GM19351 (cell line): ENCODE measurements around the gene BDNF.

Source experiments
- ATAC-seq: cut with Tn5 transposase; IDR thresholded peaks from one replicate; pipeline ENCODE4 v1.9.1; 2021; ENCODE audit warnings: mild to moderate bottlenecking, moderate library complexity; ENCODE audit not compliant: unreplicated experiment

BDNF gene

DNA sequence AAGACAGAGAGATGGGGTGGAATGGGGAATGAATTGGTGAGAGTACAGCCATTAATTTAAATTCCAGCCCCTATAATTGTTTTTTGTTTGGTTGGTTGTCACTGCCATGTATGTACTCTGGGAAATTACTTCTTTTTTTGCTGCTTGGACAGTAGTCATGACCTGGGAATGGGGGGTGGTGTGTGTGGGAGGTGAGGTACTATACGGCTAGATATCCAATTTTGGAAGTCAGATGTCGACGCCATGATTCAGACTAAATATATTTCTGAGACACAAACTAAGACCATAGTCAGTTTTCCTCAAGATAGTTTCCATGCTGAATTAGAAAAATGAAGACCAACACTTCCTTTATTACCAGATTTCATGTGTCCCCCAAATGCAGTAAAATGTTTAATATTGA, 7.4 kb upstream of the BDNF start:
- no peak for ATAC-seq

DNA sequence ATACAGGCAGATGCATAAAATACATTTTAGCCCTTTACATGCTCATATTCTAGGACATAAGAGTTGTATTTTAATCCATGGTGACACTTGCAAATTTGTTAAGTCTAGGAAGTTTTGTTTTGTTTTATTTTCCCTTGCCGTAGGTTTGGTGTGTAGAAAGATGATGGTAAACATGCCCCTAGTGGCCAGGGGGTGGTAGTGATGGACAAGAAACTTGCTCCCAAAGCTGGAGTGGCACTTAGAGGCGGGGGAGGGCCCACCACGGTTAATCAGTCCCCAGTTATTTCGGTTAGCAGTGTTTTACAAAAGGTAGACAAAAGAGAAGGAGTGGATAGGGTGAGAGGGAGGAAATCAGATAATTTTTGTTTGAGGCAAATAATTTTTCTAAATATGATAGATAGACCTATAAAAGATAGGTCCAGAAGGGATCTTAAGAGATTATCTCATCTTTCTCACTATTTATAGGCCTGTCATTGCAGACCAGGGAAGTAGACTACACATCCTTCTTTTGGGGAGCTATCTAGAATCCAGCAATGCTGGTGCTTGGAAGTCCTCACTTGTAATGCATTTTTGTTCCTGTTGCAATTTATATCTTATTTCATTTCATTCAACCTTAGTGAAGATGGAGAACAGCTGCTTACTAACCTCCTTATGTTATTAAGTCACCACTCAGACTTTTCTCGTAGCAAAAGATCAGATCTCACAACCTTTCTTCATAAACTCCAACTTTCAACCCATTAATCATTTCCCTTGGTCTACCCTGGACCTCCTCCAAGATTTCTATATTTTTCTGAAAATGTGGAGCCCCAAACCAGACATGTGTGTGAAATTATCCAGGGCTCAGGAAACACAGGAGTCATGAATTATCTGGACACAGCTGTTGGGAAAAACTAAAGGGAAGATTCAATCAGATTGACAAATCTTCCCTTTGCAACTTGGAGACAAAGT, 5.9 kb upstream of the BDNF start:
- peak; percentile 82 for ATAC-seq

DNA sequence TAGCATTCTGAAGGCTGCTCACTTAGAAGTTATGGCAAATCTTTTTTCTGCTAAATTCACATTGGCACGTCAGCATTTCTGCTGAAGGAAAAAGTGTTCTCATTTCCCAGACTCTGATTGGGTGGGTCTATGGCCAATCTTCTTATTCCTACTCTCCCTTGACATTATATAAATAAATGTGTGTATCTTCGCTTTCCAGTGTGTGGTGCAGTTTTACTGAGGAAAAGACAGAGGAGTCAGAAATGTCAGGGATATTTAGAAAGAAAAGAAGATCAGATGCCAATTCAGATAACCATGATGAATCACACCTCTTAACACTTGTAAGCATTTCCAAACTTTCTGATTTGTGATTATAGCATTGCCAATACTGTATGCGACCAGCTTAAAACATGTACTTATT, 3.2 kb upstream of the BDNF start:
- no peak for ATAC-seq

DNA sequence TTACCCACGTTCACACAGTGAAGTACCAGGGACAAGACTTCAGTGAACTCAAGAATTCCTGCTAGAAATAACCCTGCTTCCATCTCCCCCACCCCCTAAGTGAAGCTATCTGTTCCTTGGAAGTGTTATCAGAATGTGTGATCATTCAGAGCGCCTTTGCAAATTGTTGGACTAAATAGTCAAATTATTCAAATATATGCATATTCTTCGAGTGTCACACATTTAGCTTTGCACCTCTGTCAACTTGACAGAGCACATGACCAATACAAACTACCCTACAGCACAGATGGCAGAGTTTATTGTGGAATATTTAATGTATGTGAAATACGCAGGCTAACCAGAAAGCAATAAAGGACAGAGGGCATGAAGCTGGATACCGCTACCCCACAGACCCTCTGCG, 2.6 kb upstream of the BDNF start:
- ATAC-seq = no peak

DNA sequence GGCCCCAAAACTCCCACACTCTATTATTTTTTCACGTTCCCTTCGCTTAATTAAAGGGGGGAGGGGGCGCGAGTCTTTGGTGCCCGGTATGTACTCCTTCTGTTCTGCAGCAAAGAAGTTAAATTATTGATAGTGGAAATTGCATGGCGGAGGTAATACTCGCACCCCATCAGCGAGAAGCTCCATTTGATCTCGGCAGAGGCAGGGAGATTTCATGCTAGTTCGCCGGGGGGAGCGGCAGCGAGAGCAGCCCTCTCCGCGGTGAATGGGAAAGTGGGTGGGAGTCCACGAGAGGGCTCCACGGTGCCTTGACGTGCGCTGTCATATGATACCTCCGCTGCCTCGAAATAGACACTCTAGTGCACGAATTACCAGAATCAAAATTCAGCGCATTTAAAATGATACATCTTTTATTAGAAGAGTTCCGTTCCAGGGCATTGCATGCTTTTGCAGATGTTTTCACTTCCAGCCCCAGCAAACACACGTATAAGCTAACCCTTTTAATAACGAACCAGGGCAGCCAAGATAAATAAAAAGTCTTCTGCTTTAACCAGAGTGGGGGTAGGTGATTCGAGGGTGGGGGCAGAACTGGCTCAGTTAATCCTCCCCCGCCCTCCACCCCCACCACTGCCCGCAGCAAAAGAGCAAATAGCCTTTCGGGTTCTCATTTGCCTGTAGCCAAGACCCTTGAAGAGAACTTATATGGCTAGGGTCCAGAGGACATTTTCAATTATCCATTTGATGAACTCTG, 1.3 kb upstream of the BDNF start:
- ATAC-seq = peak; percentile 35

DNA sequence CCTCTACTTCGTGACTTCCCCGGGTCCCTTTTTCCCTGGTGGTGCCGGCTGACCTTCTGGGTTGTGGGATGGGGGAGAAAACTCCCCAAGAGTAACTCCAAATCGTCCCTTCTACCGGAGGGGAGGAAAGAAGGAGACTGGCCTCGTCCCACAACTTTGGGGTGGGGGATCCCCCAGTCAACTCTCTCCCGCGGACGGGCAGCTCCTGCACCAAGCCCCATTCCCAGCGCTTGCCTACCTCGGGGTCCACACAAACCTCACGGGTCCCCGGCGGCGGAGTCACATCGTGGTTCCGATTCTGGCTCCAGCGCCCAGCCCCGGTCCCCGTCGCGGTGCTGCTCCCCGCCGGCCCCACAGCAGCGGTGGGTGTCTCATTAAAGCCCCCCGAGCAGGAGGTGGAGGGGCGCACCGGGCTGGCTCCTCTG, 317 bp downstream of the BDNF start:
- ATAC-seq = no peak

GRCh38 chr11:27699242-27699925, 871 bp downstream of the BDNF start:
- ATAC-seq = no peak

- peak; percentile 63 for ATAC-seq
These were observed 1.4 kb downstream of the BDNF start for GRCh38 chr11:27698872-27699241.

DNA sequence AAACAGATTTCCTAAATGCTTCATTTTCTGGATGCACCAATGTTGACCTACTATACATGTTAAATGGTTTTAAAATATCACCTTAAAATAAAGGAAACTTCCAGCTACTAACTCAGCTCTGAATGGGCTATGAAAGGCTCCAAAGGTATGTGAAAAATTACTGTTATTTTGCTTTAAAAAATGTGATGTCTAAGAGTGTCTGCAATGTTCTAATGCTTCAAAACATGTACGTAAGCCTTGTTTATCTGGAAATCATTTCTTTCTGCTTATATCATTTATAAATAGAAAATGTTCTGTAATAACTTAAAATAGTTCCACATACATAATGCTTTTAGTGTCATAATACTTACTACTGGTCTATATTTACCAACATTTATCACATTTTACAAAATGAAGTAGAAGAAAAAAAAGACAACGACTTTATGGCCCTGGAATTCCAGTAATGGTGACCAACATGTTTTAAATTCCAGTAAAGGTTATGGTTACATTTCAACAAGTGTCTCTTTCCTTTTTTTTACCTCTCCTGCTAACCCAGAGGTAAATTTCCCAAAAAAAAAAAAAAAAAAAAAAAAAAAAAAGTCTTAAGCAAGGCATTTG, 2.5 kb downstream of the BDNF start:
- ATAC-seq = no peak

DNA sequence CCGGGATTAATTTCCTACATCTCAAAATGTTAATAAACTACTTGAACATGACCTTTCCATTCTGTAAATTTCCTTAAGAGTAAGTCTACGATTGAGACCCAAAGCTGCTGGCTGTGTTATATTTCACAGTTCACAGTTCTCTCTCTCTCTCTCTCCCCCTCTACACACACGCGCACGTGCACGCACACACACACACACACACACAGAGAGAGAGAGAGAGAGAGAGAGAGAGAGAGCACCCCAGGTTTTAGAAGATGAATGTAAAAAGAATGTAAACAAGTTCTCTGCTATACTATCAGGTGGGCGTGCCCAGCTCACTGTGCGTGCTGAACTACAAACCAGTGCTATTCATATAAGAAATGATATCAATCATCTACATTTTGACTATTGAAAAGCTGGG, 3.3 kb downstream of the BDNF start:
- ATAC-seq = no peak

GRCh38 chr11:27696115-27696514, 4.1 kb downstream of the BDNF start:
- ATAC-seq = no peak

GRCh38 chr11:27694992-27695391, 5.3 kb downstream of the BDNF start:
- ATAC-seq = no peak

DNA sequence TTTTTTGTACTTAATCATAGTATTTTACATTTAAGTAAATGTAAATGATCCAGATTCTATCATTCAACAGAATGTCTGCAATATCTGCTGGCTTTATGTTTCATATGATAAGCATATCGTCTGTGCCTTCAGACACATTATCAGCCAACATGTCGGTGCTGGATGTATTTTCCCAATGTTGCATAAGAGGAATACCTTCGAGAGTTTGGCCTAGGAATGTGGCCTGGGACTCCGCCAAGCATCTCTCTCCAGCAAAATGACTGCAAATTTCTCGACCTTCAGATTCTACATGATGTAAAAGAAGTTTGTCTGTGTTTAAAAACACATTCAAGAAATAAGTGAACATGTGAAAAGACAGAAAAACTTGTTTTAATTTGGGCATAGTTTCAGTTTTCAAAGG, 6.9 kb downstream of the BDNF start:
- no peak for ATAC-seq

GRCh38 chr11:27692781-27693180, 7.5 kb downstream of the BDNF start:
- ATAC-seq = no peak

DNA sequence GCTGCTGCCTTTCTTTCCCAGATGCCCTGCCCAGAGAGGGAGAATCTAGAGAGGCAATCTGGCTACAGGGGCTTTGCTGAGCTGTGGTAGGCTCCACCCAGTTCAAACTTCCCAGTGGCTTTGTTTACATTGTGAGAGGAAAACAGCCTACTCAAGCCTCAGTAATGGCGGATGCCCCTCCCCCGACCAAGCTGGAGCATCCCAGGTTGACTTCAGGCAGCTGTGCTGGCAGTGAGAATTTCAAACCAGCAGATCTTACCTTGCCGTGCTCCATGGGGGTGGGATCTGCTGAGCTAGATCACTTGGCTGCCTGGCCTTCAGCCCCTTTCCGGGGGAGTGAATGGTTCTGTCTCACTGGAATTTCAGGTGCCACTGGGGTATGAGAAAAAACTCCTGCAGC, 12.2 kb downstream of the BDNF start:
- ATAC-seq = no peak

DNA sequence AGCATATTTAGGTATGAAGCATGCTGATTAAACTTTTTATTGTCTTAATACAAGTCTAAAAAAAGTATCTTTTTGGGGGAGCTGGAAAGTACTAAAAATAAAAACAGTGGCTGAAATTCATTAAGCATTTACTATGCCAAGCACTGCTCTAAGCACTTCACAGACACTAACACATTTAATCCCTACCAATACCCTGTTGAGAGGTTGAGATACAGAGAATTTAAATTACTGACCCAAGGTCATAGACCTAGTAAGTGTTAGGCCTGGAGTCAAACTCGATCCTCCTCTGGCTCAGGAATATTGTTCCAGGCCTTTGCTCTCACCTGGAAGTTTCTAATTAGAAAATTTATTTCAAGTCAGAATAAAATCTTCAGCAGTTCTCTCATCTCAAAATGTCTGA, 18.6 kb downstream of the BDNF start:
- ATAC-seq = no peak

- ATAC-seq = no peak
These were observed 20.9 kb downstream of the BDNF start for GRCh38 chr11:27679136-27680015.

GRCh38 chr11:27678242-27678641, 22.0 kb downstream of the BDNF start:
- ATAC-seq = no peak

DNA sequence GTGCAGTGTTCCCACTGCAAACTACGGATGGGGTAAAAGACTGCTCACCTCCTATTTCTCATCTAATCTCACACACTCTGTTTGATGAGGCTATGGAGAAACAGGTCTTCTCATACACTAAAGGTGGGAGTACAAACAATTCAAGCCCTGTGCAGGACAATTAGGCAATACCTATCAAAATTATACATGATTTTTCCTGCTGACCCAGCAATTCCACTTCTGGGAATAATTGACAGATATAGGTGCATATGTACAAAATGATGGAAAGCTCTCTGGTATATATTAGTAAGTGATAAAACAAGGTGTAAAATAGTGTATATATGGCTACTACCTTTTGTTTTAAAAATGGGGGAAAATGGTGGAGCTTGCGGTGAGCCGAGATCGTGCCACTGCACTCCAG, 23.1 kb downstream of the BDNF start:
- ATAC-seq = no peak

GRCh38 chr11:27673979-27674663, 26.1 kb downstream of the BDNF start:
- ATAC-seq = no peak
